ENCODE data around the gene TRIP4.
A peak's percentile ranks its signal among the peaks of the same experiment; 100 is the strongest.

The TRIP4 gene

GRCh38 chr15:64452988-64453688 is 65.5 kb downstream of the TRIP4 start:
- DNase-seq, result no peak

GRCh38 chr15:64453689-64454037 is 66.0 kb downstream of the TRIP4 start:
- DNase-seq, result no peak

- no peak for DNase-seq
Measured at GRCh38 chr15:64454282-64454681, 66.6 kb downstream of the TRIP4 start.

- no peak for DNase-seq
Measured at GRCh38 chr15:64455961-64456371, 68.3 kb downstream of the TRIP4 start.

- no peak for DNase-seq
Measured at GRCh38 chr15:64456634-64457108, 69.0 kb downstream of the TRIP4 start.

- no peak for DNase-seq
Measured at GRCh38 chr15:64459066-64459781, 71.6 kb downstream of the TRIP4 start.

GRCh38 chr15:64460206-64460723 is 72.6 kb downstream of the TRIP4 start, which contains the start of gene ZNF609:
Gene ZNF609 (plus strand): TSS chr15:64460578. CDS start chr15:64499420, 38,842 bp downstream.
- peak; percentile 89 for DNase-seq

GRCh38 chr15:64460724-64461720 is 73.4 kb downstream of the TRIP4 start:
- DNase-seq, result peak; percentile 79

- peak; percentile 61 for DNase-seq
Measured at GRCh38 chr15:64461721-64462162, 74.1 kb downstream of the TRIP4 start.

GRCh38 chr15:64462492-64462891 is 74.9 kb downstream of the TRIP4 start:
- no peak for DNase-seq

- DNase-seq, result no peak
Measured at GRCh38 chr15:64464276-64465005, 76.8 kb downstream of the TRIP4 start.

GRCh38 chr15:64466408-64467141 is 78.9 kb downstream of the TRIP4 start:
- no peak for DNase-seq

GRCh38 chr15:64472161-64472560 is 84.5 kb downstream of the TRIP4 start:
- no peak for DNase-seq

GRCh38 chr15:64474846-64475245 is 87.2 kb downstream of the TRIP4 start:
- DNase-seq, result no peak

GRCh38 chr15:64476550-64476949 is 88.9 kb downstream of the TRIP4 start:
- DNase-seq, result no peak

GRCh38 chr15:64478863-64479262 is 91.2 kb downstream of the TRIP4 start:
- no peak for DNase-seq

- DNase-seq, result no peak
Measured at GRCh38 chr15:64480891-64481290, 93.3 kb downstream of the TRIP4 start.

GRCh38 chr15:64483749-64484148 is 96.1 kb downstream of the TRIP4 start:
- DNase-seq, result no peak

- DNase-seq, result no peak
Measured at GRCh38 chr15:64485796-64486195, 98.2 kb downstream of the TRIP4 start.

GRCh38 chr15:64490598-64491259 is 103.1 kb downstream of the TRIP4 start:
- DNase-seq, result no peak

GRCh38 chr15:64493641-64494040 is 106.0 kb downstream of the TRIP4 start:
- no peak for DNase-seq
